A204.1 (cell line): ENCODE data around the gene NPHP4.

Experiments used
- FAIRE-seq: peaks from 2 replicates; lab custom pipeline; 2012; peaks lifted over from hg19 to GRCh38; lab: Jason Lieb, UNC

The NPHP4 gene

DNA sequence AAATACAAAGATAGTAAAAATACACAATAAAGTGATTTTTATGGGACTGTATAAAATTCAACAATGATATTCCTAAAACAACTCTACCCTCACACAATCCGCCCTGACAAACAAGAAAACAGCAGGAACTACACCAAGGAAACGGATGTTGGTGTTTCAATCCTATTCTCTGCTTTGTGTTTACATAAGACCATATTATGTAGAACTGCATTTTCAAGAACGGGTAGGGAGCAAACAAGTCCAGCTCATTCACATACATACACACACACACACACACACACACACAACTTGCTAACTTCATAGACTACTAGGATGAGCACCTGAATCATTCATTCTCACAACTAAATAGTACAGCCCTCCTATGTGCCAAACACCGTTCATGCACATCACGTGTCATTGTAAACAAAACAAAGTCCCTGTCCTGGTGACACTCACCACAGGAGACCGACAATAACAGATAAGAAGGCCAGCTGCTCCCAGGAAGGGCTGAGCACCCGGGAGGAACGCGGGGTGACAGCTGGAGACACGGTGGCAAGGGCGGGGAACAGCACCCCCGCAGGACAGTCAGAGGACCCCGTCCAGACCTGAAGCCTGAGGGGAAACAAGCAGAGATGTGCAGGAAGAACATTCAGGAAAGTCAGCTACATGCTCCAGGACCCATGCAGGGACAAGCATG, 43.0 kb downstream of the NPHP4 start:
- FAIRE-seq = no peak

DNA sequence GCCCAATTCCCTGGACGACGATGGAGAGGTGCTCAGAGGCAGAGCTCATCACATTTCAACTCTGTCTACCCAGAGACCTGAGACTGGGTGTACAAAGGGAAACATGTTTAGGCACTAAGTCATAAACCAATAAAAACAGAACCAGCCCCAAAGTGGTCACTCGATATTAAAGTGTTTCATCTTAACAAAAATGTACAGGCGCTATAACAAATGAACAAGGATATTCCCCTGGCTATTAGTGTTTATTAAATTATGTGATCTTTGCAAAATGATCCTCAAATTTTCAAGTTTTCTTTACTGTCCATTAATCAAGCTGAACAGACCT, 43.6 kb downstream of the NPHP4 start:
- FAIRE-seq = no peak

DNA sequence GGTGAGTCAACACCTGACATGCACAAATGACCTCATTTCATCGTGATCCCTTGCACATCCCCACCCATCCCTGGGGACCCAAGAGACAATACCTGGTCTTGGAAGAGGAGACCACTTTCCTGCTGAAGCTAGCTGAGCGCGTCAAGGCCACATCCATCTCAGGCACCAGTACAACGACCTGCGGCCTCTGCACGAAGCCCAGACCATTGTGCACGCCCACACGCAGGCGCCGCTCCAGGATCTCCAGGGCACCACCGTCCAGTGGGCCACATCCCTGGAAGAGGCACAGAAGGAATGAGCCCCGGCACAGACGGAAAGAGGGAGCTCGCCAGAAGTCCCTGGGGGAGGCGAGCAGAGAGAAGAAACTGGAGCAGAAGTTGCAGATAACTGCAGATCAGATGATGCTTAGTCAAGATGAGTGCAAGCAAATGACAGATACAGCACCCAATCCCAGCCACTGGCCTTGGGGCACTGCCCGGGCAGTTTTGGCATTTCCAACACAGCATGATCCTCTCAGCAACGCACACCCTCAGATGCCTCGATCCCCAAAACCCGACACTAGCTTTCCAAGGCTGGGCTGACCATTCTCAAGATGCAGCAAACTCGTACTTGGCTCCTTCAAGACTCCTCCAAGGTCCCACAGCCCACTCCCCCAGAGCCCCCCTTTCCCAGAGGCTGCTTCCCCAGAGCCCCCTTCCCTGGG, 44.1 kb downstream of the NPHP4 start:
- no peak for FAIRE-seq

DNA sequence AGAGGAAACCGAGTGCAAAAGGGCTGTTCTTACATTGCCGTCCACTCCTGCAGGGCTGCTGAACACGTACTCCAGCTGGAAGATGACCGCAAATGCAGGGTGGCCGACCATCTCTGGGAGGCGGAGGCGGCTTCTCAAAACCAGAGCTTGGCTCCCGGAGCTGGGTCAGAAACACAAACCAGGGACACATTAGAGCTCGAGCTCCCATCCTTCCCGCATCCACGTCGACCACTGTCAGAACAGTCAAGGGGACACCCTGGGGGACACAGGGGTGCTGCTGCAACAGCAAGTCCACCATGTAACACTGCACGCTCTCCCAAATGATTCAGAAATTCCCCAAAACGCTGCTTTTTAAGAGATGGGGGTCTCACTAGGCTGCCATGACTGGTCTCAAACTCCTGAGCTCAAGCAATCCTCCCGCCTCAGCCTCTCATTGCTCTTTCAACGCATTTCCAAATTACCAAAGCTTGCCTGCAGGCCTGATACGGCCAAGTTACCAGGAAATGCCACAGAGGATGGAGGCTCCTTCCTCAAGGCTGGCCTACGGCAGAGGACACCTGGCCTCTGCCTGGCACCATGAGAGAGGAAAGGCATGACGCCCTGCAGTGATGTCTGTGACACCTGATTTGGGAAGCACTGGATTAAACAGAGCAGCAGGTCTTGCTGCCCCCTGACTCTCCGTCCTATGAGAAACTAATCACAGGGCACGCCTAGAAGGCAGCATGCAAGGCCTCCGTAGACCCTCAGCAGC, 45.0 kb downstream of the NPHP4 start:
- FAIRE-seq = no peak

DNA sequence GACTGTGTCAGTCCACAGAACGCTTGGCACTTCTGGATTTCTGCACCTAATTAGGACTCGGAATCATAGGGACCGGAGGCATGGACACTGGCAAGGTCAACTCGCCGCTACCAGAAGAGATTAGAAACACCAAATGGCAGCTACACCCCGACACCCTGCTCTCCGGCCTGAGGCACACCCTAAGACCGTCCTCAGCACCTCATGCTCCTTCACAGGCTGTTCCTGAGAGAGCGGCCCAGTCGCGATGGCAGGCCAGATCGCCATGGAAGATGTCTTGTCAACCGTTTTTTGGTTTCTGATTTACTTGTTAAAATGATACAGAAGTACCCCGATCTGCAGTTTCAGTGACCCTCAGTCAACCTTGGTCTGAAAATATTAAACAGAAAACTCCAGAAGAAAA, 46.8 kb downstream of the NPHP4 start:
- no peak for FAIRE-seq

DNA sequence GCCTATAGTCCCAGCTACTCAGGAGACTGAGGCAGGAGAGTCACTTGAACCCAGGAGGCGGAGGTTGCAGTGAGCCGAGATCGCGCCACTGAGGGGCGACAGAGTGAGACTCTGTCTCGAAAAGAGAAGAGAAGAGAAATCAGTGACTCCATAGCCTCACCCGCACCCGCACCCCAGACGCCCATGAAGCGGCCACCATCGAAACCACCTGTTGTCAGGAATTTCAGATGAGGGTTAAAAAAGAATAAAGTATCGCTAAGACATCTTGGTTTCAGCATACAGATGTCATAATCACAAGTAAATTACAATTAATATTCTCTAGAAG, 47.4 kb downstream of the NPHP4 start:
- FAIRE-seq = no peak

DNA sequence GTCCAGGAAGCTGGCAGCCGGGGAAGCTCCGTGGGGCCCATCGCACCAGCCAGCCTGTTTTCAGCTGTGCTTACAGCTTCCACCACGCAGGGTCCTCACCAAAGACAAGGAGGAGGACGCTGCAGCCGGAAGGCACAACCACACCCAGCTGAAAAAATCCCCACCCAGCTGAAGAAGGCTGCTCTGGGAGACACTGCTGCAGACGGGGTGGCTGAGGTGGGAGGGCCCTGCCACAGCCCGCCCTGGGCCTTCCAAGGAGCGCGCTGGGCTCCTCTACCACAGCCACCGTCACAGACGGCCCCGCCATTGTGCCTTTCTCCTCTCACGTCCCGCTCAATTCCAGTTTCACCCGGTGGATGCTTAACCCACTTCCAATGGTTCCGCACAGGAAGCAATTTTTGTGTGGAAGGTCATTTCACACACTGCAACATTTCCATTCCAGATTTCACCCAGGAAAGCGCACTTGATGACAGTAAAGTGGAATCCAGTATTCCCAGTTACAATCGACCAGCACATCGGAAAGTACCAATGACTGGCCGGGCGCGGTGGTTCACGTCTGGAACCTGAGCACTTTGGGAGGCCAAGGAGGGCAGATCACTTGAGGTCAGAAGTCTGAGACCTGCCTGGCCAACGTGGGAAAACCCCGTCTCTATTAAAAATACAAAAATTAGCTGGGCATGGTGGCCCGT, 47.9 kb downstream of the NPHP4 start:
- FAIRE-seq = no peak

DNA sequence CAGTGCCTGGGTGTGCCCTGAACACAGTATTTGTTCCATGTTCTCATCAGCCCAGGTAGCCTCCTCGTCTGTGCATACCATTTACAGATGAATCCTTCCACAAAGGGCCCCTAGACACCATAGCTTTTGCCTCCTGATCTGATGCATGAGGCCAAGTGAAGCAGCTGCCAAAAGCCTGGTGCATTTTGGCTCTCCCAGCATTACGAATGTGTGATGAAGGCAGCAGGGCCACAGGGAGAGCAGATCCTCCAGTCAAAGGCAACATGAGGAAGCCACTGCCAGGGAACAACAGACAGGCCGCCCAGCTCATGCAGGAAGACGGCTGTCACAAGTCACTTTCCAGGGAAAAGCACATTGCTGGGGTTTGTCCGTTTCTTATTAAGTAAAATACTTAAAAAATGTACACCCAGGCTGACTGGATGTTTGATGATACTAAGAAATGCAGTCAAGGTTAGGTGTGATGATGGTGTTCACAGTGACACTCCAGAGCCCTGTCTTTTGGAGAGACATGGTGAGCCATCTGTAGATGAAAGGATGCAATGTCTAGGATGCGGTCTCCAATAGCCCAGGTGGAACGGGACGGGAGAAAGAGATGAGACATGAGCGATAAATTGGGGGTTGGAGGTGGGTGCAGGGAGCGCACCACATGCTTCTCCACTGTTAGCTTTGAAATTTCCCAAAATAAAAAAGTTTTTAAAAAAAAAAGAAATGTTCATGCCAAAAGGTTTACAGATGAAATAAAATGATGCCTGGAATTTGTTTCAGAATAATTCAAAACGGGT, 48.7 kb downstream of the NPHP4 start:
- FAIRE-seq = no peak

DNA sequence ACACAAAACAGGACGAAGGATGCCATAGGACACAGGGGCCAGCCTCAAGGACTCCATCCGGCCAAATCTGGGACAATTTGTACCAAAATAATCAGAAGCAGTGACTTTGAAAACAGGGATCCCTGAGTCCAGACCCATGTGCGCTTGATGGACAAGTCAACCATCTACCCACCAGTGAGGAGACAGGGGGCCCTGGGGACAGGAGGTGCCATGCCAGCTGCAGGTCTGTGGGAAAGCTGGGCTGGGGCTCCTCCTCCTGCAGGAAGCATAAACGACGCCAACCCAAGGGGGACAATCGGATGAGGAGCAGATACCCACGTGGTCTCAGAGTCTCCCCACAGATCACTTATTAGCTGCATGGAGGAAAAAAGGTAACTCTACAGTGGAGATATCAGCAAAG, 50.6 kb downstream of the NPHP4 start:
- no peak for FAIRE-seq

DNA sequence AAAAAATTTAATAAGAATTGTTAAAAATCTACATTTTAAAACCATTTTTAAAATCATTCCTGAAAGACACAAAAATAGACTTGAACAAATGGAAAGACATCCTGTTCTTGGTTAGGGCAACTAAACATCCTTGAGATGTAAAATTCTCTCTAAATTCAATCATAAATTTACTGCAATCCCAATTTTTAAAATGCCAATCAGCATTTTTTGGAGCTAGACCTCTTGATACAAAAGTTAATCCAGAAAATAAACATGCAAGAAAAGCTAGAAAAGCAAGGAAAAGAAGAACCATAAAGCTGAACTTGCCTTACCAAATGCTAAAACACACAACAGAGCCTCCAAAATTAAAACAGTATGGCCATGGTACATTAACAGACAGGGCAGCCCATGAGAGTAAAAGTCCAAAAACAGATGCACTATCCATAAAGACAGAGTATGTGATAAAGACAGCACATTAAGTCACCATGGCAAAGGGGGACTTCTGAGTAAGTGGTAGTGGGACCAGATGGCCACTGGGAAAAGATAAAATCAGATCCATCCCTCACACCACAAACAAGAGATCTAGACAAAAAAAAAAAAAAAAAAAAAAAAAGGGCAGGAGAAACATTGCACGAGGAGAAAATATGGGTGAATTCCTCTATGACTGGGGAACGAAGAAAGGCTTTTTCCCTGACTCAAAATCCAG, 51.4 kb downstream of the NPHP4 start:
- no peak for FAIRE-seq

DNA sequence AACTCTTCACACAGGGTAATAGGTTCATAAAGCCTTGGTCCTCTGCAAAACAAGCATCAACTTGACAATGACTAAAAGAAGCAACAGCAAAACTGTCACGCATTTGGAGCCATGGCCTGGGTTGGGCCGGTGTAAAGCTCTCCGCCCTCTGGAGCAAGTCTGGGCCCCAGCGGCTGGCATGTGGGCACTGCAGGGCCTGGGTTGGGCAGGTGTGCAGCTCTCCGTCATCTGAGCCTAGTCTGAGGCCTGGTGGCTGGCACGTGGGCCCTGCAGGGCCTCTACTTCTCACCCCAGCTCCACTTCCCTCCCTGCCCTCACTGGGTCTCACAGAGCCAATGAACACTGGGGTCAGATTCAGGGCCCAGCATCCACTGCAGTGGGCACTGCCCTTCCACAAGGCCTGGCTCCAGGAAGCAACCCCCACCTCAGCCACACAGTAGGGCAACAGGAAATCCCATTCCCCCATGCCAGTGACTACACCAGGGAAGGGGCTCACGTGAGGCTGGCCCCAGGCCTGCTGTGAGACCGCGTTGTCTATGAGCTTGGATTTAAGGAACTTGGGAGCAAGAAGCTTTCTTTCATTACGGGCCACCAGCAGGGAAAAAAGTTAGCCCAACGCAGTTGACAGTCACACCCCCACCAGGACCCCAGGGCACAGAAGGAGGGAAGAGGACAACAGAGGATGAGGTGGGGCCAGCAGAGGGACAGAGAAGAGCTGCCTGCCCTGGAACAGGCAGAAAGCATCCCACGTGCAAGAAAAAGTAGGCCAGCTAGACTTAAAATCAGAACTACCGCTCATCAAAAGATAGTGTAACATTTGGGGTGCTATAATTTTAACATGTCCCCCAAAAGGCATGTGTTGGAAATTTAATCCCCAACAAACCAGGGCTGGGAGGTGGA, 52.7 kb downstream of the NPHP4 start:
- FAIRE-seq = no peak

DNA sequence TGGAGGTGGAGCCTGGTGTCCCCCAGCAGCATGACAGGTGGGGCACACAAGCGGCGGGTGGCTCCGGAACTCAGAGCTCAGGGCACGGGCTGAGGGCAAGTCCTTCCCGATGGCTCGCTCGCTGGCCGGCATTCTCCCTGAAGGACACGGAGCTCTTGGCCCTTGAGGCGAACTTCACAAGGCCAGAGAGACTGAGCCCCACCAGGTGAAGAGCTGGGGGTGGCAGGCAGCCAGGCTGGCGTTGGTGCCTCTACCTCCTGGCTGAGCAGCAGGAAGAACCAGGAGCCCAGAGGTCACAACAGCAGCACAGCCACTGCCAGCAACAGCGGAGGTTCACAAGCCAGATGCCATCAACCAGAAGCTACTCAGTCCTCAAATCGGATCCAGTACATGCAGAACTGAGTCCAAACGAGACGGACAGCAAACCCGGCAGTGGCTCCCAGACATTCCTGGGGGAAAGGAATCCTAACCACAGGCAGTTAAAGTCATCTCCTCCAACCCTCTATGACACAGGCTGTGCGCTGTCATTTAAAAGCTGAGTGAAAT, 54.1 kb downstream of the NPHP4 start:
- no peak for FAIRE-seq

DNA sequence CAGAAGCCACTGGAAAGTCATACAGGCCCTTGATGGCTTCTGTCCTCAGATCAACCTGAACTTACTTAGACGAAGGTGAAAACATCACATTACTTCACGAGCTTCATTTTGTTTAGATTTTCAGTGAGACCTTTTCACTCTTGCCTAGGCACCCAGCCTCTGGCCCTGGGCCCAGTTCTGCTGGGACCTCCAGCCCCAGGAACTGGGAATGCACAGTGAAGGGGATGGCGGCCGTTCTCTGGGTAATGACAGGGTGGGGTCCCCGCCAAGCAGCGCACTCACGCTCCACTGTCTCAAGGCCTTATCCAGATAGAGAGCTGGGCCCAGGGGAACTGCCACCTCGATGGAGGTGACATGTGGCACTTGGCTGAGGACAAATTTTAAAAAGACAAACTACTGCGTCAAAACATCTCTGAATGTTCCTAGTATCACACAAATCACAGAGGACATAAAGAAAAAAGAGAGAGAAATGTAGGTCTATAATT, 54.8 kb downstream of the NPHP4 start:
- FAIRE-seq = no peak

DNA sequence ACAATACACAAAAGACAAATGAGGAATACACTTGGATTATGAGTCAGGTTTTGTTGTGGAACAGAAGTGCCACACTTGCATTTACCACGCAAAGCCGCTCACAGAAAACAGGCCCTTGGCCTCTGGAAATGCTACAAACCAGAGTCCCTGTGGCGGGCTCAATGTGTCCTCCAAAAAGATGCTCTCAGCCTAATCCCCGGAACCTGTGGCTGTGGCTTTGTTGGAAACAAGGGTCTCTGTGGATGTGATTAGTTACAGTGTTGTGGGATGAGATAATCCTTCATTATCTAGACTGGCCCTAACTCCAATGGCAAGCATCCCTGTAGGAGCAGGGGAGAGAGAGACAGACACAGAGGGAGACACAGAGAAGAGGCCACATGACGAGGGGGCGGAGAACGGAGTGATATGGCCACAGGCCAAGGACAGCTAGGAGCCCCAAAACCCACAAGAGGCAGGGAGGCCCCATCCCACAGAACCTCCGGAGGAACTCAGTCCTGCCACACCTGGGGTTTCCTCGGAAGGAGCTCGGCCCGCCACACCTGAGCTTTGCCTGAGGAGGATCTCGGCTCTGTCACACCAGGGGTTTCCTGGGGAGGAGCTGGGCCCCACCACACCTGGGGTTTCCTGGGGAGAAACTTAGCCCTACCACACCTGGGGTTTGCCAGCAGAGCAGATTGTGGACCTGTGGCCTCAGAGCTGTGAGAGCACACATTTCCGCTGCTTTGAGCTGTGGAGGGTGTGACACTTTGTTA, 55.4 kb downstream of the NPHP4 start:
- no peak for FAIRE-seq

DNA sequence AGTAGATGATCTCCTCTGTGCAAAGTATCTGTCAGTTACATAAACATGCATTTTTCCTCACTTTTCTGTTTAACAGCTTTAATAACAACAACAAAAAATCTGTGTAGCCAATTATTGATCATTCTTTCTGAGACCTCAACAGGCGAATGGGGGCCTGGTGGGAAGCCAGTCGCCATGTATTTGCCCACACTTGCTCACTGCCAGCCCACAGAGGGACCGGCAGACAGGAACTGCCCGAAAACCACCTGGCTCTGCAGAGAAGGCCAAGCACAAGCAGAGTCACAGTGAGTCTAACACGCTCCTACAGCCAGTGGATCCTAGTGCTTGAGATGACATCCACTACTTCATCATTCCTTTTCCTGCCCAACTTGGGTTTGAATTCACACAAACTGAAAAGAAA, 56.1 kb downstream of the NPHP4 start:
- no peak for FAIRE-seq

DNA sequence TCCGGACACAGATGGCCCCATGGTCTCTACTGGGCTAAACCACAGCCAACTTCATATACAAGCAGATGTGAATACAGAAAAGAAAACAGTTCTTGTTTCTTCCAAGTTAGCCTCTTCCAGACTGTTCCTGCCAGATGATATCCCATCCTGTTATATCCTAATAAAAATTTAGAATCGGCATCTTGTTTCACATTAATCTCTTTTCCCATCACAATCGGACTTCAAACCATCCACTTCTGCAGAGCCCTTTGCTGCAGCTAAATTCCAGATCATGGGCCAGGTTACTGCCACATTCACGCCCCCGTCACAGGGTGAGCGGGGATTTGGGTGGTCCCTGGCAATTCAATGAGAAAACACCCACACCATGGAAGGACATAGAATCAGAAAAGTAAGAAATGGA, 57.2 kb downstream of the NPHP4 start:
- FAIRE-seq = no peak

DNA sequence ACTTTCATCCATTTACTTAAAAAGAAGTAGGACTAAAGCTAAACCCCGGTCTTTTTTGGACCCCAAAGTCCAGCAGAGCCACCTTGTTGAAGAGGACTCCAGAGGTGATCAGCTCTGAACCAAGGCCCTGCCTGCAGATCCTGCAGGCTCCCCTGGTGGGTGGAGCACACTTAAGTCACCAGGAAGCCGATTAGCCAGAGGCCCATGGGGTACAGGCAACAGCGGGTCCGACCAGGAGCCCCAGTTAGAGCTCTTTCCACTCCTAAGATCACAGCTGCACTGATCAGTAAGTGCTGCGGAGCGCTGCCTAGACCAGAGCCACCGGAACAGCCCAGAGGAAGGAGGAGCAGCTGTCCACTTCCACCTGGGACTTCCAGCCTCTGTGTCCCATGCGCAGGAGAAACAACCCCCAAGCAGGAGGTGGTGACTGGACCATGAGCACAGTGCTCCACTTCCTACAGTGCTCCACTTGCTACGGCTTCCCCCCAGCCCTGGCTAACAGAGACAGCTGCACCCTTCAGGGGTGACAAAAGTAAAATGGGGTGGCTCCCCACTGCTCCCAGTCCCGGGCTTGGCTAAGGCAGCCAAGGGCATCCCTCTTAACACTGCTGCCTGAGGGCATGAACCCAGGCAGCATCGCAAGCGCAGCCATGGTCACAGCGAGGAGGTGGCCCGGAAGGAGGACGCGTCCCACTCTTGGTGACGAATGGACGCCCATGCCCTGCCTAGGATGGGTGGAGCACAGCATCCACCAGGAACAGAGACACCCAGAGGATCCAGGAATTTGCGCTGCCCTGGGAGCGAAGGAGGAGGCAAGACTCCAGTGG, 58.0 kb downstream of the NPHP4 start:
- no peak for FAIRE-seq

DNA sequence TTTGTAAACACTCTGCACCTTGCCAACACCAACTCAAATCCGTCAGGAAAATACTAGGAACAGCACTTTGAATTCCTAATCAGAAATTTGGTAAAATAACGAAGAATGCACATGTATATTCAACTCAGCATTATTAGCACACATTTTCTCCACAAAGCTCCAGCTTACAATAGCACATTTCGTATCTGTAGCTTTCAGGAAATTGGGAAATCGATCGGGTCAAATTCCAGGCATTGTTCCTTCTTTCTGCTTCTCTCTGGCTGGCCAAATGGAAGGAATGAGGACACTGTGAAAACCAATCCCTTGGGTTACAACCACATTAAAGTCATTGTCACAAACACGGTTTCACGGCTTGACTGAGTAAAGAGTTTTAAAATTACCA, 58.6 kb downstream of the NPHP4 start:
- FAIRE-seq = no peak

DNA sequence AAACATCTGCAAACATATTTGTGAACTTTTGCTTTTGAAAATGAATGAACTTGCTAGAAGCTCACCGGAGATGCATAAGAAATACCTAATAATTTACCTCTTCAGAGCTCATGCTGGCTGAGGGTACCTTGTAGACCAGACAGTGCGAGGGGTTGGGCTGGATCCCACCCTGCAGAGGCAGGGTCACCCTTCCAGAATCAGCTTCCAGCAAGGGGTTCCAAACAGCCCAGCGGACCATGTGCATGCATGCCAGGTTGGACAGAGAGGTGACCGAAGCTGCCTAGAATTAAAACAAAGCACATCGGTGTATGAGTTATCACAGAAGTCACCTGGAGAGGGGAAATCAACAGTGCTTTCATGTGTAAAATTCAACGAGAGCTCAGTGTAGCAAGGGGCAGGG, 59.2 kb downstream of the NPHP4 start:
- no peak for FAIRE-seq
